AG04449 (cell line): Measurements from ENCODE around the gene CDX1.

Source experiments
- CTCF ChIA-PET: fragments of 350-600 bp; formaldehyde crosslinking; extraction: SDS; loops from one replicate; lab custom pipeline; 2021; ENCODE audit warnings: antibody characterized with exemption; lab: Yijun Ruan, JAX
- POLR2A ChIA-PET: fragments of 400-600, 350-600 bp; formaldehyde crosslinking; extraction: SDS; loops from one replicate; lab custom pipeline; 2020; ENCODE audit warnings: antibody characterized with exemption, inconsistent platforms; lab: Yijun Ruan, JAX
- DNase-seq: peaks from one replicate; pipeline ENCODE4 v3.0.0-alpha.2; 2010; ENCODE audit warnings: low read depth, low spot score
- H3K4me3 ChIP-seq: 2 replicates; pipeline ENCODE4 v1.5.1; 2011; ENCODE audit warnings: low read depth, mild to moderate bottlenecking, control low read depth, low read length
- CTCF ChIP-seq: IDR thresholded peaks from one replicate; pipeline ENCODE4 v1.5.1; 2011; ENCODE audit warnings: mild to moderate bottlenecking, moderate library complexity, low read length, control low read depth, inconsistent platforms; ENCODE audit not compliant: insufficient read depth; ENCODE audit errors: missing control alignments

CDX1 gene

GRCh38 chr5:150190503-150190979 lies 24.0 kb downstream of the CDX1 start:
- no peak overlapping the region for H3K4me3 ChIP-seq
- ChIA-PET CTCF (interaction anchor here (0.6 to 3.4 kb wide), 3 partner anchors 14 to 38 kb away, joined by 3 to 21 read pairs (median 4); no protein-coding TSS in a partner anchor), POLR2A (no interaction called here)
- no peak for DNase-seq
- no peak for TF ChIP-seq CTCF

GRCh38 chr5:150190987-150191386 lies 24.4 kb downstream of the CDX1 start:
- POLR2A ChIA-PET: no interaction called here
- no peak for TF ChIP-seq CTCF
- no peak for DNase-seq
- no peak overlapping the region for H3K4me3 ChIP-seq
- CTCF ChIA-PET: interaction anchor here (0.6 to 3.4 kb wide), 3 partner anchors 15 to 38 kb away, joined by 3 to 21 read pairs (median 4); no protein-coding TSS in a partner anchor

- DNase-seq: no peak
- no peak overlapping the region for H3K4me3 ChIP-seq
- no peak for TF ChIP-seq CTCF
- ChIA-PET CTCF (interaction anchor here (0.8 to 3.4 kb wide), 7 partner anchors 10 to 63 kb away, joined by 3 to 21 read pairs (median 4); no protein-coding TSS in a partner anchor), POLR2A (no interaction called here)
Observed at GRCh38 chr5:150192462-150192861, 25.9 kb downstream of the CDX1 start.

- CTCF ChIA-PET: interaction anchor here (0.6 to 1.3 kb wide), 7 partner anchors 17 to 155 kb away, joined by 3 to 5 read pairs (median 3); no protein-coding TSS in a partner anchor
Observed at GRCh38 chr5:150195736-150196485, 29.3 kb downstream of the CDX1 start.

GRCh38 chr5:150196514-150196913 lies 29.9 kb downstream of the CDX1 start:
- no peak for DNase-seq
- POLR2A ChIA-PET: interaction anchor here (1.1 kb wide), 1 partner anchor 515 kb away, joined by 3 read pairs; no protein-coding TSS in a partner anchor
- CTCF ChIA-PET: interaction anchor here (0.7 to 1.2 kb wide), 4 partner anchors 21 to 154 kb away, joined by 3 to 5 read pairs (median 3); no protein-coding TSS in a partner anchor
- TF ChIP-seq CTCF: no peak
- no peak overlapping the region for H3K4me3 ChIP-seq

More at GRCh38 chr5:150195736-150196485, 29.3 kb downstream of the CDX1 start:
- DNase-seq: no peak
- POLR2A ChIA-PET: interaction anchor here (1.1 kb wide), 1 partner anchor 516 kb away, joined by 3 read pairs; no protein-coding TSS in a partner anchor
- no peak for TF ChIP-seq CTCF
- H3K4me3 ChIP-seq: no peak overlapping the region

GRCh38 chr5:150196986-150197385 lies 30.4 kb downstream of the CDX1 start:
- no peak for DNase-seq
- no peak for TF ChIP-seq CTCF
- no peak overlapping the region for H3K4me3 ChIP-seq
- CTCF ChIA-PET: interaction anchor here (0.7 to 1.2 kb wide), 3 partner anchors 8 to 154 kb away, joined by 3 read pairs; no protein-coding TSS in a partner anchor
- POLR2A ChIA-PET: interaction anchor here (1.1 kb wide), 1 partner anchor 515 kb away, joined by 3 read pairs; no protein-coding TSS in a partner anchor
